Ovary (tissue), 3 donors: Measurements from ENCODE around the gene LDB2.

Experiments
- CTCF ChIP-seq, 3 donors: fragments of 450-650 bp in 2 of 3; fragments of 200-600 bp in 1 of 3; IDR thresholded peaks; one replicate each; pipeline versions ENCODE4 v1.5.1 to v1.8.0; 2016 to 2022; ENCODE audit warnings: antibody characterized with exemption in 3 of 3, mild to moderate bottlenecking in 1 of 3
- EP300 ChIP-seq: sonication (generic); formaldehyde crosslinking; IDR thresholded peaks from one replicate; pipeline ENCODE4 v1.6.1; 2017; ENCODE audit warnings: antibody characterized with exemption
- donor health status: DM: no; HTN: no; CAD: no.

GRCh38 chr4:16580514-16580913 lies 317.9 kb downstream of the LDB2 start:
- TF ChIP-seq CTCF (IDR thresholded peaks at IDR 0.05) (no peak), EP300 (no peak)
